IMR-90 (cell line): ENCODE measurements around the gene BAZ2B. TPM values are rescaled to one million over a fixed set of nuclear protein-coding genes. Genes with fewer than 3 reads are reported as not detected.

Experiments used
- ATAC-seq: fragments of 200-7000 bp; cut with Tn5 transposase; 2 replicates; pipeline ENCODE4 v1.9.1; 2020; ENCODE audit warnings: low read depth, mild to moderate bottlenecking, moderate library complexity
- Bru-seq: library from RNA; stranded (reverse); fragments of 400-500 nt; gene quantifications from one replicate; lab custom pipeline; 2021; lab: Mats Ljungman, UMichigan
- BruChase-seq, 2 experiments: library from RNA; stranded (reverse); fragments of 400-500 nt; gene quantifications; one replicate each; lab custom pipeline; 2021; lab: Mats Ljungman, UMichigan
- BruUV-seq: library from RNA; stranded (reverse); fragments of 400-500 nt; replicated peaks from 2 replicates; lab custom pipeline; 2021; lab: Mats Ljungman, UMichigan
- CTCF ChIA-PET: fragments of 300-600 bp; formaldehyde crosslinking; extraction: SDS; loops from one replicate; lab custom pipeline; 2021; ENCODE audit warnings: antibody characterized with exemption; lab: Yijun Ruan, JAX
- POLR2A ChIA-PET: fragments of 300-600 bp; sonication (Branson Sonifier 250); formaldehyde crosslinking; loops from one replicate; lab custom pipeline; 2022; ENCODE audit warnings: antibody characterized with exemption; ENCODE audit not compliant: unreplicated experiment; lab: Charles Lee
- DNase-seq: peaks from one replicate; pipeline ENCODE4 v3.0.0; 2013
- H2AFZ ChIP-seq: replicated peaks from 2 replicates; pipeline ENCODE3; 2013; ENCODE audit warnings: low read length, mild to moderate bottlenecking; ENCODE audit not compliant: poor library complexity
- H2AK5ac ChIP-seq: 2 replicates; pipeline ENCODE4 v1.6.1; 2013; ENCODE audit warnings: low read depth, low read length, inconsistent platforms
- H2AK9ac ChIP-seq: replicated peaks from 2 replicates; pipeline ENCODE3; 2013; ENCODE audit warnings: mild to moderate bottlenecking, low read depth, low read length, moderate library complexity; ENCODE audit not compliant: poor library complexity
- H2BK120ac ChIP-seq: 2 replicates; pipeline ENCODE4 v1.6.1; 2013; ENCODE audit warnings: low read depth, low read length, inconsistent platforms
- H2BK15ac ChIP-seq: 3 replicates; pipeline ENCODE4 v1.6.1; 2013; ENCODE audit warnings: low read depth, low read length, inconsistent platforms
- H2BK20ac ChIP-seq: 2 replicates; pipeline ENCODE4 v1.6.1; 2013; ENCODE audit warnings: low read depth, mild to moderate bottlenecking, inconsistent platforms, low read length, moderate library complexity
- H2BK5ac ChIP-seq: 2 replicates; pipeline ENCODE4 v1.6.1; 2013; ENCODE audit warnings: mild to moderate bottlenecking, low read depth, low read length, inconsistent platforms; ENCODE audit not compliant: poor library complexity, severe bottlenecking
- H3K14ac ChIP-seq: replicated peaks from 2 replicates; pipeline ENCODE4 v1.6.1; 2013; ENCODE audit warnings: low read depth, low read length, inconsistent platforms
- H3K18ac ChIP-seq: 2 replicates; pipeline ENCODE4 v1.6.1; 2013; ENCODE audit warnings: low read depth, low read length, control low read depth
- H3K23ac ChIP-seq: 2 replicates; pipeline ENCODE4 v1.6.1; 2013; ENCODE audit warnings: low read depth, low read length, inconsistent platforms
- H3K27ac ChIP-seq: 2 replicates; pipeline ENCODE4 v1.5.1; 2013; ENCODE audit warnings: mild to moderate bottlenecking, control low read depth, low read length; ENCODE audit not compliant: insufficient read depth
- H3K27me3 ChIP-seq: 2 replicates; pipeline ENCODE4 v1.6.1; 2013; ENCODE audit warnings: low read length; ENCODE audit not compliant: control insufficient read depth, insufficient read depth
- H3K36me3 ChIP-seq: 2 replicates; pipeline ENCODE4 v1.6.1; 2013; ENCODE audit warnings: low read length, mixed read lengths; ENCODE audit not compliant: control insufficient read depth, insufficient read depth
- H3K4ac ChIP-seq: 2 replicates; pipeline ENCODE4 v1.6.1; 2013; ENCODE audit warnings: low read depth, low read length, inconsistent platforms
- H3K4me1 ChIP-seq: 2 replicates; pipeline ENCODE4 v1.6.1; 2013; ENCODE audit warnings: low read length, mixed read lengths; ENCODE audit not compliant: control insufficient read depth, insufficient read depth
- H3K4me2 ChIP-seq: 2 replicates; pipeline ENCODE4 v1.6.1; 2013; ENCODE audit warnings: low read depth, mild to moderate bottlenecking, control low read depth, low read length, moderate library complexity
- H3K4me3 ChIP-seq: 2 replicates; pipeline ENCODE4 v1.5.1; 2013; ENCODE audit warnings: low read depth, mild to moderate bottlenecking, control low read depth, low read length, moderate library complexity; ENCODE audit not compliant: insufficient read depth
- H3K56ac ChIP-seq: 2 replicates; pipeline ENCODE4 v1.6.1; 2013; ENCODE audit warnings: low read length, inconsistent platforms; ENCODE audit not compliant: insufficient read depth; ENCODE audit errors: extremely low read depth
- H3K79me1 ChIP-seq, 2 experiments: 2 replicates each; pipeline ENCODE4 v1.6.1; 2013; ENCODE audit warnings: low read length in 2 of 2, inconsistent platforms in 1 of 2, low read depth in 1 of 2
- H3K9ac ChIP-seq: 2 replicates; pipeline ENCODE4 v1.6.1; 2013; ENCODE audit warnings: low read depth, low read length, control low read depth
- H3K9me1 ChIP-seq: 2 replicates; pipeline ENCODE4 v1.6.1; 2013; ENCODE audit warnings: low read length, inconsistent platforms; ENCODE audit not compliant: insufficient read depth
- H3K9me3 ChIP-seq: 2 replicates; pipeline ENCODE4 v1.6.1; 2013; ENCODE audit warnings: low read length; ENCODE audit not compliant: control insufficient read depth, insufficient read depth
- H4K20me1 ChIP-seq: 2 replicates; pipeline ENCODE4 v1.6.1; 2013; ENCODE audit warnings: low read length, inconsistent platforms; ENCODE audit not compliant: insufficient read depth
- H4K5ac ChIP-seq: 2 replicates; pipeline ENCODE4 v1.6.1; 2013; ENCODE audit warnings: mild to moderate bottlenecking, low read depth, low read length, control low read depth
- H4K8ac ChIP-seq, 2 experiments: 2 replicates each; pipeline ENCODE4 v1.6.1; 2013; ENCODE audit warnings: low read depth in 2 of 2, low read length in 2 of 2, control low read depth in 1 of 2, inconsistent platforms in 1 of 2
- H4K91ac ChIP-seq: 2 replicates; pipeline ENCODE4 v1.6.1; 2013; ENCODE audit warnings: low read depth, low read length, inconsistent platforms; ENCODE audit not compliant: insufficient read depth
- BHLHE40 ChIP-seq: fragments of 150-350 bp; IDR thresholded peaks from 2 replicates; pipeline ENCODE4 v1.6.1; 2016; ENCODE audit warnings: mild to moderate bottlenecking, low read depth, low read length
- CEBPB ChIP-seq: IDR thresholded peaks from 2 replicates; pipeline ENCODE4 v1.6.1; 2012; ENCODE audit warnings: low read depth, low read length, improper control_type of control experiment
- CHD1 ChIP-seq: IDR thresholded peaks from 2 replicates; pipeline ENCODE4 v1.6.1; 2012; ENCODE audit warnings: low read depth, low read length, improper control_type of control experiment
- MAFK ChIP-seq: IDR thresholded peaks from 2 replicates; pipeline ENCODE4 v1.6.1; 2012; ENCODE audit warnings: low read depth, low read length, improper control_type of control experiment
- MAZ ChIP-seq: IDR thresholded peaks from 2 replicates; pipeline ENCODE4 v1.6.1; 2012; ENCODE audit warnings: low read depth, mild to moderate bottlenecking, low read length, improper control_type of control experiment, moderate library complexity, borderline replicate concordance
- NFE2L2 ChIP-seq: fragments of 150-350 bp; IDR thresholded peaks from 2 replicates; pipeline ENCODE4 v1.6.1; 2016; ENCODE audit warnings: low read depth, mild to moderate bottlenecking, low read length
- RCOR1 ChIP-seq: IDR thresholded peaks from 2 replicates; pipeline ENCODE4 v1.6.1; 2012; ENCODE audit warnings: mild to moderate bottlenecking, low read length, improper control_type of control experiment; ENCODE audit not compliant: insufficient replicate concordance
- RFX5 ChIP-seq: IDR thresholded peaks from 2 replicates; pipeline ENCODE4 v1.8.0; 2012; ENCODE audit warnings: low read depth, mild to moderate bottlenecking, low read length, moderate library complexity
- SMC3 ChIP-seq: fragments of 150-350 bp; IDR thresholded peaks from 2 replicates; pipeline ENCODE4 v1.6.1; 2016; ENCODE audit warnings: low read depth, mild to moderate bottlenecking, antibody characterized with exemption, low read length, moderate library complexity
- WGBS, 2 experiments: methylation state at CpG; one replicate each; pipeline versions ENCODE4 v1.1.5 to v1.1.7; 2013; ENCODE audit warnings: missing lambda C conversion rate in 2 of 2; ENCODE audit not compliant: insufficient read length in 1 of 2; ENCODE audit errors: extremely low coverage in 2 of 2; 5-methylcytosine and 5-hydroxymethylcytosine counted together
- dilution Hi-C: fragments of 300-500 bp; cut with HindIII; formaldehyde crosslinking; loops from one replicate; pipeline ENCODE4 v1.14.3; 2018; ENCODE audit warnings: low sequenced_read_pairs; ENCODE audit not compliant: unreplicated experiment
- in situ Hi-C: fragments of 300-500 bp; cut with MboI; formaldehyde crosslinking; loops from 3 replicates; pipeline ENCODE4 v1.14.3; 2019; ENCODE audit warnings: low sequenced_read_pairs, inconsistent platforms, mixed read lengths
- intact Hi-C: fragments of 100-400 bp; cut with micrococcal nuclease; formaldehyde crosslinking; loops from 2 replicates; pipeline ENCODE4 v1.10.0; 2022
- long read RNA-seq: library from polyadenylated mRNA; unstranded; transcript quantifications from one replicate; pipeline ENCODE4 v2.0.0, GENCODE V29; 2021; ENCODE audit not compliant: unreplicated experiment
- polyA plus RNA-seq, 3 experiments: library from polyadenylated mRNA; depleted of rRNA; stranded (reverse); fragments of >200 nt; gene quantifications; 2 replicates each; pipeline ENCODE4 v1.2.3, GENCODE V29; 2012; ENCODE audit warnings: low replicate concordance in 1 of 3
- total RNA-seq: library from RNA; depleted of rRNA; stranded (reverse); fragments of >200 nt; gene quantifications from 2 replicates; pipeline ENCODE4 v1.2.3, GENCODE V29; 2012; rRNA removed
- TF ChIP-seq, protein P1 (sequence below): fragments of 150-350 bp; IDR thresholded peaks from 2 replicates; pipeline ENCODE4 v1.6.1; 2016; ENCODE audit warnings: low read depth, mild to moderate bottlenecking, low read length, moderate library complexity, borderline replicate concordance

BAZ2B gene, protein sequence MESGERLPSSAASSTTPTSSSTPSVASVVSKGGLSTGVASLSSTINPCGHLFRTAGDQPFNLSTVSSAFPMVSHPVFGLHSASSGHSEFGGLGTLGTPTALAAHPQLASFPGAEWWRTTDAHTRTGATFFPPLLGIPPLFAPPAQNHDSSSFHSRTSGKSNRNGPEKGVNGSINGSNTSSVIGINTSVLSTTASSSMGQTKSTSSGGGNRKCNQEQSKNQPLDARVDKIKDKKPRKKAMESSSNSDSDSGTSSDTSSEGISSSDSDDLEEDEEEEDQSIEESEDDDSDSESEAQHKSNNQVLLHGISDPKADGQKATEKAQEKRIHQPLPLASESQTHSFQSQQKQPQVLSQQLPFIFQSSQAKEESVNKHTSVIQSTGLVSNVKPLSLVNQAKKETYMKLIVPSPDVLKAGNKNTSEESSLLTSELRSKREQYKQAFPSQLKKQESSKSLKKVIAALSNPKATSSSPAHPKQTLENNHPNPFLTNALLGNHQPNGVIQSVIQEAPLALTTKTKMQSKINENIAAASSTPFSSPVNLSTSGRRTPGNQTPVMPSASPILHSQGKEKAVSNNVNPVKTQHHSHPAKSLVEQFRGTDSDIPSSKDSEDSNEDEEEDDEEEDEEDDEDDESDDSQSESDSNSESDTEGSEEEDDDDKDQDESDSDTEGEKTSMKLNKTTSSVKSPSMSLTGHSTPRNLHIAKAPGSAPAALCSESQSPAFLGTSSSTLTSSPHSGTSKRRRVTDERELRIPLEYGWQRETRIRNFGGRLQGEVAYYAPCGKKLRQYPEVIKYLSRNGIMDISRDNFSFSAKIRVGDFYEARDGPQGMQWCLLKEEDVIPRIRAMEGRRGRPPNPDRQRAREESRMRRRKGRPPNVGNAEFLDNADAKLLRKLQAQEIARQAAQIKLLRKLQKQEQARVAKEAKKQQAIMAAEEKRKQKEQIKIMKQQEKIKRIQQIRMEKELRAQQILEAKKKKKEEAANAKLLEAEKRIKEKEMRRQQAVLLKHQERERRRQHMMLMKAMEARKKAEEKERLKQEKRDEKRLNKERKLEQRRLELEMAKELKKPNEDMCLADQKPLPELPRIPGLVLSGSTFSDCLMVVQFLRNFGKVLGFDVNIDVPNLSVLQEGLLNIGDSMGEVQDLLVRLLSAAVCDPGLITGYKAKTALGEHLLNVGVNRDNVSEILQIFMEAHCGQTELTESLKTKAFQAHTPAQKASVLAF (N-terminal part only)
- total RNA-seq (42.1 and 49.7 TPM in 2 replicates), polyA plus RNA-seq (2012; rRNA removed) (8.9 and 9.0 TPM in 2 replicates), Bru-seq, nascent RNA (percentile 85 among the genes with signal in this experiment), BruChase-seq, experiment 1, labeled RNA remaining after a 6-hour chase (percentile 78 among the genes with signal in this experiment), BruChase-seq, experiment 2, labeled RNA remaining after a 2-hour chase (percentile 80 among the genes with signal in this experiment)
- 1.9 and 3.0 TPM in 2 replicates for polyA plus RNA-seq (2012; cell fraction: cytosol; rRNA removed)
- polyA plus RNA-seq (2012; cell fraction: nucleus; rRNA removed; ENCODE audit: low replicate concordance): 2.6 and 23.5 TPM in 2 replicates
- long read RNA-seq, partial matches to known transcripts: 12 of 35 reads
- long read RNA-seq, other reads (novel, unspliced or antisense): 23 of 35 reads

DNA sequence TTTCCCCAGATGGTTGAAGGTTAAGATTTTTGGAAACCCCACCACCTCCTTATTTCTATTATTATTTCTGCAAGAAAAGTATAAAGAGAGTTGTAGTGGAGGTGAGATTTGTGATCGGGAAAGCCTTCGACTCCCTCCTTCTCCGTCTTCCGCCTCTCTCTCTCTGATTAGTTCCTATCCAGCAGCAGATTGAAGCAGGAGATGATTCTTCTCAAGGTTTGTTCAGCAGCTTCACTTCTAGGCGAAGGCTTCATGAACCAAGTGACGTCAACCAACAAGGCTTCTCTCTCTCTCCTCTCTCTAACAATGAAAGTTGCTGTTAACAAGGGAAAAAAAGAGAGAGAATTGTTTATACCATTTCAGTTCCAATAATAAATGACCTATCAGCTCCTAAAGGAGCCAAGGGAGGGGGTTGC lies at the start of gene BAZ2B:
TSS of gene BAZ2B (minus strand) at position 263 of the 416 bp plus-strand sequence. CDS start 137,829 bp downstream, outside the sequence.
- Histone ChIP-seq H2BK120ac (peak within 1 kb of the TSS; percentile 52), H3K4me1 (no peaks in the 10 kb centered on the region; the same call in 1 of the 2 replicates), H4K5ac (peak within 1 kb of the TSS; percentile 84), H2BK5ac (peak within 1 kb of the TSS; percentile 95), H2AK5ac (0 out of 2 replicates have a peak within 1 kb of the TSS, but pooled peaks have one; percentile 41), H4K8ac (peak within 1 kb of the TSS; percentile 59 to 76; a peak in 3 of 4 replicates), H3K4me3 (peak within 1 kb of the TSS; percentile 88), H4K20me1 (no peaks in the 10 kb centered on the region), H3K56ac (peak within 1 kb of the TSS; percentile 95), H2AK9ac (peak within 1 kb of the TSS; percentile 43), H3K27ac (peak within 1 kb of the TSS; percentile 98), H3K9ac (peak within 1 kb of the TSS; percentile 97), H3K79me1 (peaks cover 0 to 11% of the 10 kb centered on the region in 2 experiments; a peak in 2 of 4 replicates), H3K4me2 (peak within 1 kb of the TSS; percentile 52), H3K23ac (peak within 1 kb of the TSS; percentile 85), H3K4ac (peak within 1 kb of the TSS; percentile 92), H2BK15ac (peak within 1 kb of the TSS; percentile 18; the same call in 2 of the 3 replicates), H3K36me3 (no peaks in the 10 kb centered on the region), H2AFZ (peak within 1 kb of the TSS; percentile 88), H3K18ac (peak within 1 kb of the TSS; percentile 88), H3K9me1 (0 out of 2 replicates have a peak, but pooled peaks cover 3% of the 10 kb centered on the region), H2BK20ac (peak within 1 kb of the TSS; percentile 10; the same call in 1 of the 2 replicates), H3K27me3 (no peaks in the 10 kb centered on the region), H3K14ac (peak within 1 kb of the TSS; percentile 90), H4K91ac (peak within 1 kb of the TSS; percentile 94), H3K9me3 (no peaks in the 10 kb centered on the region)
- dilution Hi-C loops: no loop called here
- ATAC-seq (peak; percentile 51), DNase-seq (peak; percentile 88)
- intact Hi-C loops: loop anchor here (1.0 to 10.0 kb wide), 2 partner anchors 96 to 481 kb away; partner anchors contain the start of gene MARCHF7
- in situ Hi-C loops: no loop called here
- BruUV-seq: no TSS peak
- TF ChIP-seq RCOR1 (no peak), MAFK (no peak), CEBPB (no peak), SMC3 (no peak), RFX5 (no peak), MAZ (no peak), CHD1 (no peak), NFE2L2 (no peak), BHLHE40 (no peak)
- TF ChIP-seq, protein P1, sequence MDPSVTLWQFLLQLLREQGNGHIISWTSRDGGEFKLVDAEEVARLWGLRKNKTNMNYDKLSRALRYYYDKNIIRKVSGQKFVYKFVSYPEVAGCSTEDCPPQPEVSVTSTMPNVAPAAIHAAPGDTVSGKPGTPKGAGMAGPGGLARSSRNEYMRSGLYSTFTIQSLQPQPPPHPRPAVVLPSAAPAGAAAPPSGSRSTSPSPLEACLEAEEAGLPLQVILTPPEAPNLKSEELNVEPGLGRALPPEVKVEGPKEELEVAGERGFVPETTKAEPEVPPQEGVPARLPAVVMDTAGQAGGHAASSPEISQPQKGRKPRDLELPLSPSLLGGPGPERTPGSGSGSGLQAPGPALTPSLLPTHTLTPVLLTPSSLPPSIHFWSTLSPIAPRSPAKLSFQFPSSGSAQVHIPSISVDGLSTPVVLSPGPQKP: no peak
- ChIA-PET CTCF (interaction anchor here (0.6 kb wide), 1 partner anchor 243 kb away, joined by 4 read pairs; no protein-coding TSS in a partner anchor), POLR2A (interaction anchor here (0.6 kb wide), 2 partner anchors 217 to 469 kb away, joined by 3 to 4 read pairs; no protein-coding TSS in a partner anchor)
- WGBS, 2 experiments: no CpG with 5 or more reads among the region's 6 CpGs
